ENCODE measurements around the gene SNTB2. TPM values are rescaled to one million over a fixed set of nuclear protein-coding genes. Genes with fewer than 3 reads are reported as not detected.

SNTB2 gene
- total and polyA plus RNA-seq, 2 of the 13 experiments (the other 11 are each of a cell fraction or from before 2014, with no cell fraction given): 11.5 to 19.2 TPM

DNA sequence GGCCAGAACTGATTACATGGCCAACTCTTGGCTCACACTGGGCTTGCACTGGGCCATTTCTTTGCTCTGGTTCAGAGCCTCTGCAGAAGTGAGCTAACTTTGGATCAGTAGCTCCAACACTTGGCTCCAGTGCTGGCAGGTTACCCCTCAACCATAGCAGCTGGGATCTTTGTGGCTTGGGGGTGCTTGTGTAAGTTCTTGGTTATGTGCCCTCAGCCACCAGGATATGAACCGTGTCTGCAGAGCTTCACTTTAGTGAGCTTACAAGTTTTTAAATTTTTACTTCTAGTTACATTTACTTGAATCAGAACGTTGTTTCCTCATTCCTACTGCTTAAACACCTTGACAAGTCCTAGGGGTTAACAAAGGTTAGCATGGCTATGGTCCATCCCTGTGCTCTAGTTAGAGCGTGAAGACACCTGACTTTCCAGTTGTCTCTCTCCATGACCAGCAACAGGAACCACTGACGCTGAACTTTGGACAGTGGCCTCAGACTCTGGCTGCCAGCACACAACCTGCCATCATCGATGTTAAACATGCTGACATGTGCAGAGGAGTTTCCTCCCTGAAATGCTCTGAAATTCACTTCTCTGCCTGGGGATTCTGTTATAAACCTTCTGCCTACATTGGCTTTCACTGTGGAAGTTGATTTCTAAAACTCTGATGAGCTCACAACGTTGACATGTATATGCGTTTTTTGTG lies 139.4 kb downstream of the SNTB2 start (continued):
- TF ChIP-seq, protein P1, sequence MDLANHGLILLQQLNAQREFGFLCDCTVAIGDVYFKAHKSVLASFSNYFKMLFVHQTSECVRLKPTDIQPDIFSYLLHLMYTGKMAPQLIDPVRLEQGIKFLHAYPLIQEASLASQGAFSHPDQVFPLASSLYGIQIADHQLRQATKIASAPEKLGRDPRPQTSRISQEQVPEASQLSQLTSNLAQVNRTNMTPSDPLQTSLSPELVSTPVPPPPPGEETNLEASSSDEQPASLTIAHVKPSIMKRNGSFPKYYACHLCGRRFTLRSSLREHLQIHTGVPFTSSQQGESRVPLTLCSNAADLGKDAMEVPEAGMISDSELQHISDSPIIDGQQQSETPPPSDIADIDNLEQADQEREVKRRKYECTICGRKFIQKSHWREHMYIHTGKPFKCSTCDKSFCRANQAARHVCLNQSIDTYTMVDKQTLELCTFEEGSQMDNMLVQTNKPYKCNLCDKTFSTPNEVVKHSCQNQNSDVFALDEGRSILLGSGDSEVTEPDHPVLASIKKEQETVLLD (CRISPR knock-in tag; IDR thresholded peaks at IDR 0.05; ENCODE audit: low read depth): no peak
- TF ChIP-seq TAF15 (IDR thresholded peaks at IDR 0.05; ENCODE audit: low read depth, low read length, poor library complexity, severe bottlenecking) (no peak), AGO2 (optimal IDR thresholded peaks at IDR 0.05; ENCODE audit: low read depth, low read length) (no peak), ZMYM2 (CRISPR knock-in tag; IDR thresholded peaks at IDR 0.05) (peak; percentile 60; the same call in 1 of the 2 replicates), SAFB2 (CRISPR knock-in tag; IDR thresholded peaks at IDR 0.05; ENCODE audit: borderline replicate concordance, low read depth) (0 out of 2 replicates have a peak, but pooled peaks have one; percentile 7), ZNF34 (CRISPR knock-in tag; IDR thresholded peaks at IDR 0.05; ENCODE audit: borderline replicate concordance) (no peak), TCF7L2 (IDR thresholded peaks at IDR 0.05; ENCODE audit: low read depth, low read length) (no peak), ZNF703 (CRISPR knock-in tag; IDR thresholded peaks at IDR 0.05; ENCODE audit: borderline replicate concordance) (no peak), SNAI1 (CRISPR knock-in tag; IDR thresholded peaks at IDR 0.05; ENCODE audit: borderline replicate concordance) (no peak), RCOR2 (CRISPR knock-in tag; IDR thresholded peaks at IDR 0.05) (peak; percentile 54; the same call in 1 of the 2 replicates), ZNF234 (CRISPR knock-in tag; conservative IDR thresholded peaks at IDR 0.05) (no peak), XBP1 (CRISPR knock-in tag; IDR thresholded peaks at IDR 0.05) (no peak), ZNF552 (CRISPR knock-in tag; IDR thresholded peaks at IDR 0.05; ENCODE audit: borderline replicate concordance) (no peak), XRCC5 (optimal IDR thresholded peaks at IDR 0.05; ENCODE audit: low read length) (peak; percentile 77), SRSF9 (IDR thresholded peaks at IDR 0.05; ENCODE audit: borderline replicate concordance, insufficient read depth, low read depth, low read length, poor library complexity, severe bottlenecking) (no peak)
- TF ChIP-seq, protein P2, sequence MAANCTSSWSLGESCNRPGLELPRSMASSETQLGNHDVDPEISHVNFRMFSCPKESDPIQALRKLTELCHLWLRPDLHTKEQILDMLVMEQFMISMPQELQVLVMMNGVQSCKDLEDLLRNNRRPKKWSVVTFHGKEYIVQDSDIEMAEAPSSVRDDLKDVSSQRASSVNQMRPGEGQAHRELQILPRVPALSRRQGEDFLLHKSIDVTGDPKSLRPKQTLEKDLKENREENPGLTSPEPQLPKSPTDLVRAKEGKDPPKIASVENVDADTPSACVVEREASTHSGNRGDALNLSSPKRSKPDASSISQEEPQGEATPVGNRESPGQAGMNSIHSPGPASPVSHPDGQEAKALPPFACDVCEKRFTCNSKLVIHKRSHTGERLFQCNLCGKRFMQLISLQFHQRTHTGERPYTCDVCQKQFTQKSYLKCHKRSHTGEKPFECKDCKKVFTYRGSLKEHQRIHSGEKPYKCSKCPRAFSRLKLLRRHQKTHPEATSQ (CRISPR knock-in tag; IDR thresholded peaks at IDR 0.05; ENCODE audit: borderline replicate concordance): peak; percentile 49; the same call in 1 of the 2 replicates
- TF ChIP-seq, protein P3, sequence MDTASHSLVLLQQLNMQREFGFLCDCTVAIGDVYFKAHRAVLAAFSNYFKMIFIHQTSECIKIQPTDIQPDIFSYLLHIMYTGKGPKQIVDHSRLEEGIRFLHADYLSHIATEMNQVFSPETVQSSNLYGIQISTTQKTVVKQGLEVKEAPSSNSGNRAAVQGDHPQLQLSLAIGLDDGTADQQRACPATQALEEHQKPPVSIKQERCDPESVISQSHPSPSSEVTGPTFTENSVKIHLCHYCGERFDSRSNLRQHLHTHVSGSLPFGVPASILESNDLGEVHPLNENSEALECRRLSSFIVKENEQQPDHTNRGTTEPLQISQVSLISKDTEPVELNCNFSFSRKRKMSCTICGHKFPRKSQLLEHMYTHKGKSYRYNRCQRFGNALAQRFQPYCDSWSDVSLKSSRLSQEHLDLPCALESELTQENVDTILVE (CRISPR knock-in tag; IDR thresholded peaks at IDR 0.05): peak; percentile 58; the same call in 1 of the 2 replicates
- TF ChIP-seq, protein P4, sequence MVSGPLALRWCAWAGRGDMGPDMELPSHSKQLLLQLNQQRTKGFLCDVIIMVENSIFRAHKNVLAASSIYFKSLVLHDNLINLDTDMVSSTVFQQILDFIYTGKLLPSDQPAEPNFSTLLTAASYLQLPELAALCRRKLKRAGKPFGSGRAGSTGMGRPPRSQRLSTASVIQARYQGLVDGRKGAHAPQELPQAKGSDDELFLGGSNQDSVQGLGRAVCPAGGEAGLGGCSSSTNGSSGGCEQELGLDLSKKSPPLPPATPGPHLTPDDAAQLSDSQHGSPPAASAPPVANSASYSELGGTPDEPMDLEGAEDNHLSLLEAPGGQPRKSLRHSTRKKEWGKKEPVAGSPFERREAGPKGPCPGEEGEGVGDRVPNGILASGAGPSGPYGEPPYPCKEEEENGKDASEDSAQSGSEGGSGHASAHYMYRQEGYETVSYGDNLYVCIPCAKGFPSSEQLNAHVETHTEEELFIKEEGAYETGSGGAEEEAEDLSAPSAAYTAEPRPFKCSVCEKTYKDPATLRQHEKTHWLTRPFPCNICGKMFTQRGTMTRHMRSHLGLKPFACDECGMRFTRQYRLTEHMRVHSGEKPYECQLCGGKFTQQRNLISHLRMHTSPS (CRISPR knock-in tag; IDR thresholded peaks at IDR 0.05; ENCODE audit: low read depth): no peak
- TF ChIP-seq, protein P5, sequence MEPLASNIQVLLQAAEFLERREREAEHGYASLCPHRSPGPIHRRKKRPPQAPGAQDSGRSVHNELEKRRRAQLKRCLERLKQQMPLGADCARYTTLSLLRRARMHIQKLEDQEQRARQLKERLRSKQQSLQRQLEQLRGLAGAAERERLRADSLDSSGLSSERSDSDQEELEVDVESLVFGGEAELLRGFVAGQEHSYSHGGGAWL (CRISPR knock-in tag; IDR thresholded peaks at IDR 0.05): no peak
- TF ChIP-seq, protein P6, sequence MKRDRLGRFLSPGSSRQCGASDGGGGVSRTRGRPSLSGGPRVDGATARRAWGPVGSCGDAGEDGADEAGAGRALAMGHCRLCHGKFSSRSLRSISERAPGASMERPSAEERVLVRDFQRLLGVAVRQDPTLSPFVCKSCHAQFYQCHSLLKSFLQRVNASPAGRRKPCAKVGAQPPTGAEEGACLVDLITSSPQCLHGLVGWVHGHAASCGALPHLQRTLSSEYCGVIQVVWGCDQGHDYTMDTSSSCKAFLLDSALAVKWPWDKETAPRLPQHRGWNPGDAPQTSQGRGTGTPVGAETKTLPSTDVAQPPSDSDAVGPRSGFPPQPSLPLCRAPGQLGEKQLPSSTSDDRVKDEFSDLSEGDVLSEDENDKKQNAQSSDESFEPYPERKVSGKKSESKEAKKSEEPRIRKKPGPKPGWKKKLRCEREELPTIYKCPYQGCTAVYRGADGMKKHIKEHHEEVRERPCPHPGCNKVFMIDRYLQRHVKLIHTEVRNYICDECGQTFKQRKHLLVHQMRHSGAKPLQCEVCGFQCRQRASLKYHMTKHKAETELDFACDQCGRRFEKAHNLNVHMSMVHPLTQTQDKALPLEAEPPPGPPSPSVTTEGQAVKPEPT (CRISPR knock-in tag; IDR thresholded peaks at IDR 0.05; ENCODE audit: low read depth): no peak
